ENCODE results near the gene PRAMEF4.
"Not testable (repeated sequence)": the region's sequence is repeated elsewhere in the genome, so short reads cannot be mapped to it uniquely, and the experiment has no call there.

DNA sequence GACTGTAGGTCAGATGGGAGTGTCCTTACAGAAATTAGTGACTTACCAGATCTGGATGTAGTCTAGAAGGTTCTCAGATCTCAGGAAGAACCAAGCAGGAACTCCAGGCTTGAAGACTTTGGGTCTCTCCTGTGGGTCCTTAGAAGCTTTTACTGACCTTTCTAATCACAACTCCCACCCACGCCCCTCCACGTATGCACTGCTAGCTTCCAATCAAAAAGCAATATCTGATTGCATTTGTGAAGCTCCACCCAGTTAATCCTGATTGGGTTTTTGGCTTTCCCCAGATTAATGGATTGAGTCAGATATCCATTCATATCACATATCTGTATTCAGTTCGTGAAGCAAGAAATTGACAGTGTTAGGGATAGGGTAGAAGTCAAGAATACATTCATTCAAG, at the start of gene PRAMEF4:
- TF ChIP-seq, protein P1, sequence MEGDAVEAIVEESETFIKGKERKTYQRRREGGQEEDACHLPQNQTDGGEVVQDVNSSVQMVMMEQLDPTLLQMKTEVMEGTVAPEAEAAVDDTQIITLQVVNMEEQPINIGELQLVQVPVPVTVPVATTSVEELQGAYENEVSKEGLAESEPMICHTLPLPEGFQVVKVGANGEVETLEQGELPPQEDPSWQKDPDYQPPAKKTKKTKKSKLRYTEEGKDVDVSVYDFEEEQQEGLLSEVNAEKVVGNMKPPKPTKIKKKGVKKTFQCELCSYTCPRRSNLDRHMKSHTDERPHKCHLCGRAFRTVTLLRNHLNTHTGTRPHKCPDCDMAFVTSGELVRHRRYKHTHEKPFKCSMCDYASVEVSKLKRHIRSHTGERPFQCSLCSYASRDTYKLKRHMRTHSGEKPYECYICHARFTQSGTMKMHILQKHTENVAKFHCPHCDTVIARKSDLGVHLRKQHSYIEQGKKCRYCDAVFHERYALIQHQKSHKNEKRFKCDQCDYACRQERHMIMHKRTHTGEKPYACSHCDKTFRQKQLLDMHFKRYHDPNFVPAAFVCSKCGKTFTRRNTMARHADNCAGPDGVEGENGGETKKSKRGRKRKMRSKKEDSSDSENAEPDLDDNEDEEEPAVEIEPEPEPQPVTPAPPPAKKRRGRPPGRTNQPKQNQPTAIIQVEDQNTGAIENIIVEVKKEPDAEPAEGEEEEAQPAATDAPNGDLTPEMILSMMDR (IDR thresholded peaks at IDR 0.05), result not testable (repeated sequence)
- not testable (repeated sequence) for TF ChIP-seq EP300 (IDR thresholded peaks at IDR 0.05)
